Glomerular visceral epithelial cell (primary cell): ENCODE results near the gene CLCNKB.
"Not testable (repeated sequence)": the region's sequence is repeated elsewhere in the genome, so short reads cannot be mapped to it uniquely, and the experiment has no call there.

Experiments
- DNase-seq: peaks from one replicate; pipeline ENCODE4 v3.0.0-alpha.2; 2016; ENCODE audit errors: extremely low spot score

Gene CLCNKB

GRCh38 chr1:16032388-16033102 lies 11.0 kb upstream of the CLCNKB start:
- peak; percentile 84 for DNase-seq

- DNase-seq, result not testable (repeated sequence)
Measured at GRCh38 chr1:16033103-16033632, 10.4 kb upstream of the CLCNKB start.

- DNase-seq, result not testable (repeated sequence)
Measured at GRCh38 chr1:16036461-16036860, 7.1 kb upstream of the CLCNKB start.

- DNase-seq, result no peak
Measured at GRCh38 chr1:16038620-16038912, 5.0 kb upstream of the CLCNKB start.

- DNase-seq, result not testable (repeated sequence)
Measured at GRCh38 chr1:16039871-16040270, 3.7 kb upstream of the CLCNKB start.

- DNase-seq, result no peak
Measured at GRCh38 chr1:16041200-16041599, 2.4 kb upstream of the CLCNKB start.

- DNase-seq, result no peak
Measured at GRCh38 chr1:16042096-16042495, 1.5 kb upstream of the CLCNKB start.

GRCh38 chr1:16042654-16043053 lies 928 bp upstream of the CLCNKB start:
- DNase-seq, result not testable (repeated sequence)

GRCh38 chr1:16043950-16044349 lies 368 bp downstream of the CLCNKB start:
- DNase-seq, result no peak

- DNase-seq, result peak; percentile 24
Measured at GRCh38 chr1:16046842-16047241, 3.3 kb downstream of the CLCNKB start.

GRCh38 chr1:16047791-16048475 lies 4.4 kb downstream of the CLCNKB start:
- DNase-seq, result no peak

- DNase-seq, result peak; percentile 30
Measured at GRCh38 chr1:16048573-16049189, 5.1 kb downstream of the CLCNKB start.

- no peak for DNase-seq
Measured at GRCh38 chr1:16050328-16050727, 6.7 kb downstream of the CLCNKB start.

GRCh38 chr1:16051039-16051438 lies 7.5 kb downstream of the CLCNKB start:
- no peak for DNase-seq

GRCh38 chr1:16051949-16052348 lies 8.4 kb downstream of the CLCNKB start:
- DNase-seq, result not testable (repeated sequence)

GRCh38 chr1:16053781-16054502 lies 10.4 kb downstream of the CLCNKB start:
- no peak for DNase-seq

GRCh38 chr1:16054598-16055540 lies 11.3 kb downstream of the CLCNKB start:
- no peak for DNase-seq

GRCh38 chr1:16055613-16056520 lies 12.3 kb downstream of the CLCNKB start:
- DNase-seq, result peak; percentile 79

GRCh38 chr1:16056521-16056912 lies 12.9 kb downstream of the CLCNKB start:
- DNase-seq, result not testable (repeated sequence)
